H1 (cell line): Measurements from ENCODE around the gene OBSCN. TPM values are rescaled to one million over a fixed set of nuclear protein-coding genes. Genes with fewer than 3 reads are reported as not detected.

Source experiments
- EGR1 ChIP-seq: IDR thresholded peaks from 2 replicates; pipeline ENCODE4 v1.6.1; 2011; ENCODE audit warnings: low read depth, low read length, borderline replicate concordance
- PHF8 ChIP-seq: fragments of 200-600 bp; sonication (generic); conservative IDR thresholded peaks from 2 replicates; pipeline ENCODE4 v1.7.1; 2012; ENCODE audit warnings: low read depth, mild to moderate bottlenecking, inconsistent platforms, low read length, moderate library complexity
- SIX5 ChIP-seq: IDR thresholded peaks from 2 replicates; pipeline ENCODE4 v1.6.1; 2011; ENCODE audit warnings: mild to moderate bottlenecking, low read depth, low read length
- polyA plus RNA-seq, 7 experiments: library from polyadenylated mRNA; depleted of rRNA in 3 of 7; stranded (reverse) in 5 of 7; unstranded in 2 of 7; fragments of >200 nt in 5 of 7; fragments of 200-250 nt in 2 of 7; gene quantifications; 1 replicate in 5 of 7; 2 replicates in 1 of 7; 4 replicates in 1 of 7; pipeline versions ENCODE4 v1.2.1 to v1.2.3, GENCODE V29; 2011 to 2013; ENCODE audit warnings: missing spikeins in 2 of 7, mixed read lengths in 2 of 7
- total RNA-seq: library from RNA; stranded (reverse); fragmentation: NEBNext Ultra II Directional; extraction: Animal tissue kit (Norgen Biotek cat#: 25700); gene quantifications from 2 replicates; pipeline ENCODE4 v1.2.1, GENCODE V29; 2021

OBSCN gene
- total and polyA plus RNA-seq, 2 of the 8 experiments (the other 6 are each of a cell fraction or from before 2014, with no cell fraction given), result 7.5 to 28.4 TPM

DNA sequence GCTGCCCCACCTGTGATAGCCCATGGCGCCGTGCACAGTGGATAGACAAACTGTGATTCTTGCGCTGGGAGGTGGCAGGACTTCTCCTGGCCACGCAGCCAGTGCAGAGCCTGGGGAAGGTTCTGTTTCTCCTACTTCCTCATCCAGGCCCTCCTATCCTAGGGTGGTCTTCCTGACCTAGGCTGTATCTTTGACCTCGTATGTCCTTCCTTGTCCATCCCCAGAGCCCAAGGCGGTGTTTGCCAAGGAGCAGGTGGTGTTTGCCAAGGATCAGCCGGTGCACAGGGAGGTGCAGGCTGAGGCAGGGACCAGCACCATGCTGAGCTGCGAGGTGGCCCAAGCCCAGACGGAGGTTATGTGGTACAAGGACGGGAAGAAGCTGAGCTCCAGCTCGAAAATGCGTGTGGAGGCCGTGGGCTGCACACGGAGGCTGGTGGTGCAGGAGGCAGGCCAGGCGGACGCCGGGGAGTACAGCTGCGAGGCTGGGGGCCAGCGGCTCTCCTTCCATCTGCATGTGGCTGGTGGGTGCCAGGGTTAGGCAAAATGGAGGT, 63.9 kb downstream of the OBSCN start (continued):
- TF ChIP-seq PHF8 (no peak), EGR1 (no peak), SIX5 (no peak)
